Neural progenitor cell (in vitro differentiated cells): Measurements from ENCODE around the gene OR7E24. TPM values are rescaled to one million over a fixed set of nuclear protein-coding genes. Genes with fewer than 3 reads are reported as not detected.
"Not testable (repeated sequence)": the region's sequence is repeated elsewhere in the genome, so short reads cannot be mapped to it uniquely, and the experiment has no call there.

ENCODE experiments used
- DNase-seq: peaks from one replicate; pipeline ENCODE4 v3.0.0-alpha.2; 2016; ENCODE audit warnings: low spot score
- H2AFZ ChIP-seq: fragments of 200-600 bp; sonication (generic); replicated peaks from 2 replicates; pipeline ENCODE4 v1.6.1; 2016; ENCODE audit warnings: antibody characterized with exemption
- H3F3A ChIP-seq: fragments of 200-600 bp; sonication (generic); 2 replicates; pipeline ENCODE4 v1.6.1; 2016; ENCODE audit warnings: antibody characterized with exemption, low read depth
- H3K27ac ChIP-seq: fragments of 200-600 bp; sonication (generic); 2 replicates; pipeline ENCODE4 v1.5.1; 2016; ENCODE audit warnings: mild to moderate bottlenecking
- H3K27me3 ChIP-seq: fragments of 200-600 bp; sonication (generic); 2 replicates; pipeline ENCODE4 v1.6.1; 2016; ENCODE audit warnings: mild to moderate bottlenecking, moderate library complexity
- H3K36me3 ChIP-seq: fragments of 200-600 bp; sonication (generic); 2 replicates; pipeline ENCODE4 v1.5.1; 2016
- H3K4me1 ChIP-seq: fragments of 200-600 bp; sonication (generic); 2 replicates; pipeline ENCODE4 v1.6.1; 2016; ENCODE audit warnings: mixed run types
- H3K4me2 ChIP-seq: fragments of 200-600 bp; sonication (generic); 2 replicates; pipeline ENCODE4 v1.6.1; 2016
- H3K4me3 ChIP-seq: fragments of 200-600 bp; sonication (generic); 2 replicates; pipeline ENCODE4 v1.5.1; 2016
- H3K79me2 ChIP-seq: fragments of 200-600 bp; sonication (generic); 2 replicates; pipeline ENCODE4 v1.6.1; 2016; ENCODE audit warnings: low read depth
- H3K9ac ChIP-seq: fragments of 200-600 bp; sonication (generic); 2 replicates; pipeline ENCODE4 v1.6.1; 2016
- H3K9me3 ChIP-seq: fragments of 200-600 bp; sonication (generic); 2 replicates; pipeline ENCODE4 v1.5.1; 2016; ENCODE audit warnings: low read depth
- H4K20me1 ChIP-seq: fragments of 200-600 bp; sonication (generic); 2 replicates; pipeline ENCODE4 v1.6.1; 2016; ENCODE audit warnings: low read depth
- H3K27ac Mint-ChIP-seq: 3 replicates; pipeline ENCODE4 v1.8.0; 2021; ENCODE audit warnings: mixed read lengths
- H3K27me3 Mint-ChIP-seq: 2 replicates; pipeline ENCODE4 v1.8.0; 2022; ENCODE audit warnings: low read depth, mild to moderate bottlenecking, inconsistent platforms, moderate library complexity, mixed read lengths; ENCODE audit not compliant: insufficient read depth
- H3K36me3 Mint-ChIP-seq: 3 replicates; pipeline ENCODE4 v1.8.0; 2021; ENCODE audit warnings: mixed read lengths
- H3K4me1 Mint-ChIP-seq: 3 replicates; pipeline ENCODE4 v1.8.0; 2021; ENCODE audit warnings: mixed read lengths
- H3K4me3 Mint-ChIP-seq: 3 replicates; pipeline ENCODE4 v1.8.0; 2021; ENCODE audit warnings: mild to moderate bottlenecking, moderate library complexity, mixed read lengths
- H3K9me3 Mint-ChIP-seq: 3 replicates; pipeline ENCODE4 v1.8.0; 2020; ENCODE audit warnings: mixed read lengths
- EZH2 ChIP-seq: fragments of 200-600 bp; sonication (generic); IDR thresholded peaks from 2 replicates; pipeline ENCODE4 v1.6.1; 2017; ENCODE audit warnings: antibody characterized with exemption, mild to moderate bottlenecking, moderate library complexity
- EZH2phosphoT487 ChIP-seq: fragments of 200-600 bp; sonication (generic); IDR thresholded peaks from 2 replicates; pipeline ENCODE4 v1.6.1; 2017; ENCODE audit warnings: antibody characterized with exemption
- total RNA-seq: library from RNA; depleted of rRNA; stranded (reverse); fragments of >200 nt; gene quantifications from 2 replicates; pipeline ENCODE4 v1.2.3, GENCODE V29; 2015; ENCODE audit warnings: low replicate concordance
- TF ChIP-seq, protein P1 (sequence below): fragments of 200-600 bp; sonication (generic); IDR thresholded peaks from 2 replicates; pipeline ENCODE4 v1.5.1; 2017; ENCODE audit warnings: antibody characterized with exemption, mild to moderate bottlenecking

Gene OR7E24
- total RNA-seq, 1 donor from 2014 or later = not detected

DNA sequence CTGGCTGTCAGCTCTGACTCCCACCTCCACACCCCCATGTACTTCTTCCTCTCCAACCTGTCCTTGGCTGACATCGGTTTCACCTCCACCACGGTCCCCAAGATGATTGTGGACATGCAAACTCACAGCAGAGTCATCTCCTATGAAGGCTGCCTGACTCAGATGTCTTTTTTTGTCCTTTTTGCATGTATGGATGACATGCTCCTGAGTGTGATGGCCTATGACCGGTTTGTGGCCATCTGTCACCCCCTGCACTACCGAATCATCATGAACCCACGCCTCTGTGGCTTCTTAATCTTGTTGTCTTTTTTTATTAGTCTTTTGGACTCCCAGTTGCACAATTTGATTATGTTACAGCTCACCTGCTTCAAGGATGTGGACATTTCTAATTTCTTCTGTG is 506 bp downstream of the OR7E24 start:
- Mint-ChIP-seq H3K36me3 (no peaks in the 10 kb centered on the region), H3K4me3 (no peak overlapping the region), H3K9me3 (peaks cover 19% of the 10 kb centered on the region), H3K27me3 (peaks cover 3% of the 10 kb centered on the region), H3K4me1 (no peaks in the 10 kb centered on the region), H3K27ac (no peak overlapping the region)
- Histone ChIP-seq H3K9me3 (no peaks in the 10 kb centered on the region), H3K4me2 (no peak overlapping the region), H3K27me3 (no peaks in the 10 kb centered on the region), H3K4me1 (no peaks in the 10 kb centered on the region), H3K4me3 (no peak overlapping the region), H3K79me2 (no peaks in the 10 kb centered on the region), H2AFZ (no peak overlapping the region), H3F3A (no peaks in the 10 kb centered on the region), H3K36me3 (no peaks in the 10 kb centered on the region), H3K27ac (no peak overlapping the region), H3K9ac (no peak overlapping the region), H4K20me1 (no peaks in the 10 kb centered on the region)
- TF ChIP-seq EZH2 = no peak
- TF ChIP-seq EZH2phosphoT487 = no peak
- TF ChIP-seq, protein P1, sequence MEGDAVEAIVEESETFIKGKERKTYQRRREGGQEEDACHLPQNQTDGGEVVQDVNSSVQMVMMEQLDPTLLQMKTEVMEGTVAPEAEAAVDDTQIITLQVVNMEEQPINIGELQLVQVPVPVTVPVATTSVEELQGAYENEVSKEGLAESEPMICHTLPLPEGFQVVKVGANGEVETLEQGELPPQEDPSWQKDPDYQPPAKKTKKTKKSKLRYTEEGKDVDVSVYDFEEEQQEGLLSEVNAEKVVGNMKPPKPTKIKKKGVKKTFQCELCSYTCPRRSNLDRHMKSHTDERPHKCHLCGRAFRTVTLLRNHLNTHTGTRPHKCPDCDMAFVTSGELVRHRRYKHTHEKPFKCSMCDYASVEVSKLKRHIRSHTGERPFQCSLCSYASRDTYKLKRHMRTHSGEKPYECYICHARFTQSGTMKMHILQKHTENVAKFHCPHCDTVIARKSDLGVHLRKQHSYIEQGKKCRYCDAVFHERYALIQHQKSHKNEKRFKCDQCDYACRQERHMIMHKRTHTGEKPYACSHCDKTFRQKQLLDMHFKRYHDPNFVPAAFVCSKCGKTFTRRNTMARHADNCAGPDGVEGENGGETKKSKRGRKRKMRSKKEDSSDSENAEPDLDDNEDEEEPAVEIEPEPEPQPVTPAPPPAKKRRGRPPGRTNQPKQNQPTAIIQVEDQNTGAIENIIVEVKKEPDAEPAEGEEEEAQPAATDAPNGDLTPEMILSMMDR = no peak
- no peak for DNase-seq

DNA sequence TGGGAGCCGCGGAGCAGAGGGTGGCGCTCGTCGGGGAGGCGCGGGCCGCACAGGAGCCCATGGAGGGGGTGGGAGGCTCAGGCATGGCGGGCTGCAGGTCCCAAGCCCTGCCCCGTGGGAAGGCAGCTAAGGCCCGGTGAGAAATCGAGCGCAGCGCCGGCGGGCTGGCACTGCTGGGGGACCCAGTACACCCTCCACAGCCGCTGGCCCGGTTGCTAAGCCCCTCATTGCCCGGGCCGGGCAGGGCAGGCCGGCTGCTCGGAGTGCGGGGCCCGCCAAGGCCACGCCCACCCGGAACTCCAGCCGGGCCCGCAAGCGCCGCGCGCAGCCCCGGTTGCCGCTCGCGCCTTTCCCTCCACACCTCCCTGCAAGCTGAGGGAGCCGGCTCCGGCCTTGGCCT is 32.8 kb downstream of the OR7E24 start:
- H3K27me3 ChIP-seq, H3K4me2 ChIP-seq, H3F3A ChIP-seq, H3K79me2 ChIP-seq, H3K9ac ChIP-seq, DNase-seq, H3K36me3 Mint-ChIP-seq, H3K4me1 ChIP-seq, H2AFZ ChIP-seq, H3K36me3 ChIP-seq, H3K4me3 ChIP-seq, H4K20me1 ChIP-seq, H3K4me1 Mint-ChIP-seq, H3K27ac ChIP-seq, H3K27ac Mint-ChIP-seq, H3K4me3 Mint-ChIP-seq, H3K9me3 ChIP-seq, H3K27me3 Mint-ChIP-seq: not testable (repeated sequence)
- H3K9me3 Mint-ChIP-seq = peaks cover 40% of the 10 kb centered on the region

GRCh38 chr19:9289231-9289884 is 38.6 kb downstream of the OR7E24 start:
- Histone ChIP-seq H3K79me2 (no peaks in the 10 kb centered on the region), H3K4me3 (no peak overlapping the region), H3F3A (no peaks in the 10 kb centered on the region), H3K4me1 (no peaks in the 10 kb centered on the region), H3K36me3 (peaks cover 13% of the 10 kb centered on the region), H3K9me3 (peaks cover 14% of the 10 kb centered on the region), H2AFZ (no peak overlapping the region), H3K27ac (no peak overlapping the region), H4K20me1 (no peaks in the 10 kb centered on the region), H3K27me3 (no peaks in the 10 kb centered on the region), H3K4me2 (no peak overlapping the region), H3K9ac (no peak overlapping the region)
- Mint-ChIP-seq H3K4me1 (no peaks in the 10 kb centered on the region), H3K27me3 (peaks cover 2% of the 10 kb centered on the region), H3K4me3 (no peak overlapping the region), H3K27ac (no peak overlapping the region), H3K36me3 (peaks cover 19% of the 10 kb centered on the region), H3K9me3 (peaks cover 46% of the 10 kb centered on the region)
- no peak for DNase-seq
- TF ChIP-seq, protein P1 = no peak
- TF ChIP-seq EZH2phosphoT487 (no peak), EZH2 (no peak)

GRCh38 chr19:9295411-9295849 is 44.7 kb downstream of the OR7E24 start:
- H3K27ac Mint-ChIP-seq = no peak overlapping the region
- H3K27me3 Mint-ChIP-seq = peaks cover 2% of the 10 kb centered on the region
- H3K9me3 ChIP-seq = peaks cover 40% of the 10 kb centered on the region
- TF ChIP-seq EZH2phosphoT487 (no peak), EZH2 (no peak)
- TF ChIP-seq, protein P1 = no peak
- H3K27me3 ChIP-seq = no peaks in the 10 kb centered on the region
- peaks cover 70% of the 10 kb centered on the region for H3K9me3 Mint-ChIP-seq
- H3K36me3 ChIP-seq = peaks cover 49% of the 10 kb centered on the region
- H3K79me2 ChIP-seq = no peaks in the 10 kb centered on the region
- DNase-seq = no peak
- H3K4me3 ChIP-seq = no peak overlapping the region
- no peaks in the 10 kb centered on the region for H3K4me1 Mint-ChIP-seq
- no peak overlapping the region for H3K27ac ChIP-seq
- H3K9ac ChIP-seq = no peak overlapping the region
- H3K4me3 Mint-ChIP-seq = no peak overlapping the region
- no peak overlapping the region for H2AFZ ChIP-seq
- H3K4me2 ChIP-seq = no peak overlapping the region
- peaks cover 3% of the 10 kb centered on the region for H3F3A ChIP-seq
- H3K36me3 Mint-ChIP-seq = peaks cover 63% of the 10 kb centered on the region
- H4K20me1 ChIP-seq = no peaks in the 10 kb centered on the region
- no peaks in the 10 kb centered on the region for H3K4me1 ChIP-seq
